Fibroblast of lung (primary cell): ENCODE results near the gene CCDC71.

Experiments
- EZH2 ChIP-seq: IDR thresholded peaks from 2 replicates; pipeline ENCODE4 v1.5.1; 2012; ENCODE audit warnings: low read length, control low read depth, mild to moderate bottlenecking; ENCODE audit errors: missing control alignments
- TF ChIP-seq, protein P1 (sequence below), 2 donors: IDR thresholded peaks in 1 of 2; conservative IDR thresholded peaks in 1 of 2; 1 replicate in 1 of 2; 2 replicates in 1 of 2; pipeline ENCODE4 v1.5.1; 2011 to 2012; ENCODE audit warnings: low read length in 2 of 2, control low read depth in 1 of 2, inconsistent platforms in 1 of 2, low read depth in 1 of 2, mild to moderate bottlenecking in 1 of 2

DNA sequence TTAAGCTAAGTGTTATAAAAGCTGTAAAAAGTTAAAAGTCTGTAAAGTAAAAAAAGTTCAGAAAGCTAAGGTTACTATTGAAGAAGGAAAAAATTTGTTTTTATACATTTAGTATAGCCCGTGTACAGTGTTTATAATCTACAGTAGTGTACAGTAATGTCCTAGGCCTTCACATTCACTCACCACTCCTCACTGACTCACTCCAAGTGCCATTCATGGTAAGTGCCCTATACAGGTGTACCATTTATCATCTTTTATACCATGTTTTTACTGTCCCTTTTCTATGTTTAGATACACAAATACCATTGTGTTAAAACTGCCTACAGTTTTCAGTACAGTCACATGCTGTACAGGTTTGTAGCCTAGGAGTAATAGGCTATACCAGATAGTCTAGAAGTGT, 8.8 kb downstream of the CCDC71 start:
- TF ChIP-seq, protein P1, sequence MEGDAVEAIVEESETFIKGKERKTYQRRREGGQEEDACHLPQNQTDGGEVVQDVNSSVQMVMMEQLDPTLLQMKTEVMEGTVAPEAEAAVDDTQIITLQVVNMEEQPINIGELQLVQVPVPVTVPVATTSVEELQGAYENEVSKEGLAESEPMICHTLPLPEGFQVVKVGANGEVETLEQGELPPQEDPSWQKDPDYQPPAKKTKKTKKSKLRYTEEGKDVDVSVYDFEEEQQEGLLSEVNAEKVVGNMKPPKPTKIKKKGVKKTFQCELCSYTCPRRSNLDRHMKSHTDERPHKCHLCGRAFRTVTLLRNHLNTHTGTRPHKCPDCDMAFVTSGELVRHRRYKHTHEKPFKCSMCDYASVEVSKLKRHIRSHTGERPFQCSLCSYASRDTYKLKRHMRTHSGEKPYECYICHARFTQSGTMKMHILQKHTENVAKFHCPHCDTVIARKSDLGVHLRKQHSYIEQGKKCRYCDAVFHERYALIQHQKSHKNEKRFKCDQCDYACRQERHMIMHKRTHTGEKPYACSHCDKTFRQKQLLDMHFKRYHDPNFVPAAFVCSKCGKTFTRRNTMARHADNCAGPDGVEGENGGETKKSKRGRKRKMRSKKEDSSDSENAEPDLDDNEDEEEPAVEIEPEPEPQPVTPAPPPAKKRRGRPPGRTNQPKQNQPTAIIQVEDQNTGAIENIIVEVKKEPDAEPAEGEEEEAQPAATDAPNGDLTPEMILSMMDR (conservative IDR thresholded peaks at IDR 0.05 in 1 of 2, IDR thresholded peaks at IDR 0.05 in 1 of 2; ENCODE audit: low read depth in 1 of 2, low read length in 2 of 2), result no peak
- TF ChIP-seq EZH2, result no peak
